AG10803 (cell line): ENCODE data around the gene MKLN1.
A peak's percentile ranks its signal among the peaks of the same experiment; 100 is the strongest.

Experiments
- DNase-seq: peaks from one replicate; pipeline ENCODE4 v3.0.0; 2010; ENCODE audit warnings: low read depth
- H3K4me3 ChIP-seq: 2 replicates; pipeline ENCODE4 v1.5.1; 2011; ENCODE audit warnings: mild to moderate bottlenecking, low read length, control low read depth
- CTCF ChIP-seq: conservative IDR thresholded peaks from 2 replicates; pipeline ENCODE4 v1.5.1; 2011; ENCODE audit warnings: mild to moderate bottlenecking, low read length, control low read depth, inconsistent platforms

Gene MKLN1

GRCh38 chr7:131476740-131477139 lies 149.1 kb downstream of the MKLN1 start:
- DNase-seq = no peak
- no peak for TF ChIP-seq CTCF
- H3K4me3 ChIP-seq = no peak overlapping the region

- H3K4me3 ChIP-seq = no peak overlapping the region
- TF ChIP-seq CTCF = no peak
- DNase-seq = peak; percentile 59
Measured at GRCh38 chr7:131480384-131481315, 153.0 kb downstream of the MKLN1 start.

- DNase-seq = no peak
- no peak overlapping the region for H3K4me3 ChIP-seq
- no peak for TF ChIP-seq CTCF
Measured at GRCh38 chr7:131482800-131483199, 155.1 kb downstream of the MKLN1 start.

GRCh38 chr7:131483586-131483985 lies 155.9 kb downstream of the MKLN1 start:
- no peak for TF ChIP-seq CTCF
- no peak overlapping the region for H3K4me3 ChIP-seq
- DNase-seq = peak; percentile 34

- no peak for DNase-seq
- no peak for TF ChIP-seq CTCF
- H3K4me3 ChIP-seq = no peak overlapping the region
Measured at GRCh38 chr7:131486346-131486745, 158.7 kb downstream of the MKLN1 start.

- TF ChIP-seq CTCF = no peak
- H3K4me3 ChIP-seq = no peak overlapping the region
- DNase-seq = no peak
Measured at GRCh38 chr7:131487217-131487616, 159.5 kb downstream of the MKLN1 start.

- no peak overlapping the region for H3K4me3 ChIP-seq
Measured at GRCh38 chr7:131488361-131488760, 160.7 kb downstream of the MKLN1 start.

More at GRCh38 chr7:131488361-131488760, 160.7 kb downstream of the MKLN1 start:
- peak; percentile 44 for TF ChIP-seq CTCF
- DNase-seq = no peak
